ENCODE data around the gene SIGMAR1.
"Not testable (repeated sequence)": the region's sequence is repeated elsewhere in the genome, so short reads cannot be mapped to it uniquely, and the experiment has no call there.

SIGMAR1 gene

DNA sequence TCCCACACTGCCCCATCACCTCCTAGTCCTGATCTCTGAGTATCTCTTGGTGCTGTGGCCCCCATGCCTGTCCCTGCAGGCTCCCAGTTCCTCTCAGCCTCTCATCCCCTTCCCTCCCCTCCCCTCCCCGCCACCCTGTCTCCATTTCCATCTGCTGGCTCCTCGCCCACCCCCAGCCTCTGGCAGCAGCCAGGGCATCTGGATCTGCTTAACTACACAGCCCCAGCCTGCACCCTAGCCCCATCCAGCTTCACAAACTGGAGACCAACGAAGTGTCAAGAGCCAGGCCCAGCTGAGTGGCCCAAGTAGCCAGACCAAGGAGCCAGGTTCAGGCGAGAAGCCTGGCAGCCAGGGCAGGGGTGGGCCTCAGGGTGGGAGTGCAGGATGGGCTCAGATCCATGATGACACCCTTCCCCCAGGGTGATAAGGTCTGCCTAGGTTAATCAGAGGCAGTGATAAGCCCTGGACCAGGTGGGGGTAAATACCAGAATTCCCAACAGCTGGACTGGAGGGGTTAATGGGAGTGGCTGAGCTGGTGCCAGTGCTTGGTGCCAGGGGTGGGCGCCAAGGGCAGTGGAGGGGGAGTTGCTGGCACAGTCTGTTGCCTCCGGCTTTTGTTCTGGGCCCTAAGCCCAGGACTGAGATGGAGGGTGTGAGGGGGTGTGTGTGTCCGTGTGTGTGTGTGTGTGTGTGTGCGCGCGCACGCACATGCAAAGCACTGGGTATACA lies 16.9 kb upstream of the SIGMAR1 start:
- peak; percentile 88 for DNase-seq (ENCODE audit: low spot score)

DNA sequence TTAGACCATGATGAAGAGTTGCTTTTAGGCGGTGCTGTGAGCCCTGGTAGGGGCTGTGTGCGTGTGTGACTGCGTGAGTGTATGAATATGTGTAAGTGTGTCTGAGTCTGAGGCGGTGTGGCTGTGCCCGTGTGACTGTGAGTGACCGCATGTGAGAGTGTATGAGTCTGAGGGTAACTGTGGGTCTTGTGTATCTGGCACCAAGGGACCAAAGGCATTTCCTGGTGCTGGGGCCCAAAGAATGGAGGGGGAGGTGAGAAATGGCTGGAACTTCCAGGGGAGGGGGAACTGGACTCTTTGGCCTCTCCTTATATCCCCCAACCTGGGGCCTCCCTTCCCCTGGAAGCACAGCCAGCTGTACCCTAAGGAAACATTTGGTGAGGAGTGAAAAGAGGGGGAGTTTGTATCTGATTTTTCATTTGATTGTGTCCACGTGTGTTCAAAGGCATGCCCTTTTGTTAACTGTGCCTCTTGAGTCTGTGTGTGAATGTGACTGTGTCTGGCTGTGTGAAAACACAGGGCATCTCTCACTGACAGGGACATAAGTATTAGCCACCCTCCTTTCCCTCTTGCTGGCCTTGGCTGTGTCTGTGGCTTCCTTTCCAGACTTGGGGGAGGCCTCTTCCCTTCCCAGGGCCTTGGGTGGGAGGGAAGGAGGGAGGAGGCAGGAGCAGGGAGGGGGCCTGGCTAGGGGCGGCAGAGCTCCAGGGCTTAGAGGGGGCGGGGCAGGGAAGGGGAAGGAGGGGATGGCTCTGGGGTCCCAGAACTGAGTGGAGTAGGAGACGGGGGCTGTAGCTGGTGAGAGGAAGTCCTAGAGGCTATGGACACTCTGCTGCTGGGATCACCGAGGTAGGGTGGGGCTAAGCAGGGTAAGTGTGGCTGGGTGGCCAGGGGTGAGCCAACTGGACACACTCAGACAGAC lies 15.8 kb upstream of the SIGMAR1 start:
- DNase-seq (ENCODE audit: low spot score): peak; percentile 87

GRCh38 chr9:34652602-34653000 lies 15.0 kb upstream of the SIGMAR1 start:
- no peak for DNase-seq (ENCODE audit: low spot score)

GRCh38 chr9:34651876-34652601 lies 14.5 kb upstream of the SIGMAR1 start, which contains the start of gene IL11RA:
Gene IL11RA, plus strand, starts transcription at chr9:34652185. Its CDS starts 3,033 bp downstream, at chr9:34655218.
- peak; percentile 89 for DNase-seq (ENCODE audit: low spot score)

DNA sequence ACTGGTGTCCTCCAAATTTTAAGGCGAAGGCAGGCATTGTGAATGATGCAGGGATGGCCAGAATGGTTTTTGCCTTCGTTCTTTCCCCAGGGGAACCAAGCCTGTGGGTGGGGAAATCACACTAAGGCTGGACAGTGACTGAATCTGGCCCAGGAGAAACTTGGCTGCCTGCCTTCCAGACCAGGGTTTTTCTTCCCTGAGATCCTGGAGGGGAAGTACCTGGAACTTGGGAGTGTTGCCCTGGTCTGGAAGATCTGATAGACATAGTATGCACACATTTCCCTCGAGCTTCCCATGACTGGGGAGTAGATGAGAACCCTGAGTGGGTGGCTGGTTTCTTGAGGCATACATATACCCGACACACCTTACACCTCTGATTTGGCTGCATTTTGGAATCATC lies 13.7 kb upstream of the SIGMAR1 start:
- DNase-seq (ENCODE audit: low spot score): no peak

- DNase-seq (ENCODE audit: low spot score): no peak
These were observed 13.2 kb upstream of the SIGMAR1 start for GRCh38 chr9:34650816-34651215.

GRCh38 chr9:34648673-34649072 lies 11.1 kb upstream of the SIGMAR1 start:
- DNase-seq (ENCODE audit: low spot score): no peak

GRCh38 chr9:34647651-34648050 lies 10.1 kb upstream of the SIGMAR1 start:
- DNase-seq (ENCODE audit: low spot score): no peak

DNA sequence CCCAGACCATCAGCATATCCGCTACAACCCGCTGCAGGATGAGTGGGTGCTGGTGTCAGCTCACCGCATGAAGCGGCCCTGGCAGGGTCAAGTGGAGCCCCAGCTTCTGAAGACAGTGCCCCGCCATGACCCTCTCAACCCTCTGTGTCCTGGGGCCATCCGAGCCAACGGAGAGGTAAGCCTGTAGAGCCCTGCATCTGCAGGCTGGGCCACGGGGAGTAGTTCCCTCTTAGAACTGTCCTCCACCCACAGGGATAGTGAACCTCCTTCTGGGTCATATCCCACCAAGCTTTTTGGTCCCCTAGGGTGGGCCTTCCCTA lies 9.5 kb upstream of the SIGMAR1 start:
- DNase-seq (ENCODE audit: low spot score): no peak

- DNase-seq (ENCODE audit: low spot score): peak; percentile 94
These were observed 8.9 kb upstream of the SIGMAR1 start, which contains the start of gene GALT for GRCh38 chr9:34646211-34647083. Gene GALT, plus strand, starts transcription at chr9:34646675. Its CDS starts 30 bp downstream, at chr9:34646705.

GRCh38 chr9:34644766-34645314 lies 7.3 kb upstream of the SIGMAR1 start:
- DNase-seq (ENCODE audit: low spot score): no peak

DNA sequence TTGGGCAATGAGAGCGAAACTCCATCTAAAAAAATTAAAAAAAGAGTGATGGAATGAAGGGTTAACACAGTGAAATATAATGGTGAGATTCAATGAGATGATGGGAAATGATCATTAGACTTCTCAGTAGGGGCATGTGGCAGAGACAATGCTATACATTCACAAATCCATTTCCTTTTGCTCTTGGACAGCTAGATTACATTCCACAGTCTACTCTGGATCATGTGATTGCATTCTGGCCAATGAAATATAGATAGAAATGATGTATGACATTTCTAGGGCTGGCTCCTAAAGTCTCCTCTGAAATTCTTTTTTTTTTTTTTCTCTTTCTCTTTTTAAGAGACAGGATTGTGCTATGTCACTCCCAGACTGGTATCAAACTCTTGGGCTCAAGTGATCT lies 5.1 kb upstream of the SIGMAR1 start:
- DNase-seq (ENCODE audit: low spot score): no peak

GRCh38 chr9:34639322-34639721 lies 1.7 kb upstream of the SIGMAR1 start:
- DNase-seq (ENCODE audit: low spot score): not testable (repeated sequence)

DNA sequence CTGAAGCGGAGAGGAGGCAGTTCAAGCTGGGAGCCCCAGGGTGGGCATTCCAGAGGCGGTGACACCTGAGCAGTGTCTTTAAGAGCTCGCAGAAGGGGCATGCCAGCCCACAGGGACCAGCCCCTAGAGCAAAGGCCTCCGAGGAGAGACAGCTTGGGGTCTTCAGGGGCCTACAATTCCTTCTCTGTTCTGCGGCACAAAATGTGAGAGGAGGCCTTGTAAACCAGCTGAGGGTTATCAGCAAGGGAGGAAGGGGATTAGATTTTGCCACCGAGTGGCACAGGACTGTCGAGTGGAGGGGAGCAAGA lies 505 bp upstream of the SIGMAR1 start:
- DNase-seq (ENCODE audit: low spot score): no peak

- DNase-seq (ENCODE audit: low spot score): no peak
These were observed 714 bp downstream of the SIGMAR1 start for GRCh38 chr9:34636791-34637355.

DNA sequence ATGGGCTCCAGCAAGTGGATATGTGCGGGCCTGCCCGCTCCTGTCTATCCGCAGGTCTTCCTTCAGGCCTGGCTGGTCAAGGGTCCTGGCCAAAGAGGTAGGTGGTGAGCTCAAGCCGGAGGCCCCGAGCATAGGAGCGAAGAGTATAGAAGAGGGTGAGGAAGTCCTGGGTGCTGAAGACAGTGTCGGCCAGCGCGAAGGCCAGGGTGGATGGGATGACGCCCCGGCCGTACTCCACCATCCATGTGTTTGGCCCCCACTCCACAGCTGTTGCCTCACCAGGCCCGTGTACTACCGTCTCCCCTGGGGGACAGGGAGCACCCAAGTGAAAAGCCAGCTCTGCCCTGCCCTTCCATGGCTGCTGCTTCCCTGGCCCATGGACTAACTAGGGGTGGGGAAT lies 2.0 kb downstream of the SIGMAR1 start:
- no peak for DNase-seq (ENCODE audit: low spot score)

DNA sequence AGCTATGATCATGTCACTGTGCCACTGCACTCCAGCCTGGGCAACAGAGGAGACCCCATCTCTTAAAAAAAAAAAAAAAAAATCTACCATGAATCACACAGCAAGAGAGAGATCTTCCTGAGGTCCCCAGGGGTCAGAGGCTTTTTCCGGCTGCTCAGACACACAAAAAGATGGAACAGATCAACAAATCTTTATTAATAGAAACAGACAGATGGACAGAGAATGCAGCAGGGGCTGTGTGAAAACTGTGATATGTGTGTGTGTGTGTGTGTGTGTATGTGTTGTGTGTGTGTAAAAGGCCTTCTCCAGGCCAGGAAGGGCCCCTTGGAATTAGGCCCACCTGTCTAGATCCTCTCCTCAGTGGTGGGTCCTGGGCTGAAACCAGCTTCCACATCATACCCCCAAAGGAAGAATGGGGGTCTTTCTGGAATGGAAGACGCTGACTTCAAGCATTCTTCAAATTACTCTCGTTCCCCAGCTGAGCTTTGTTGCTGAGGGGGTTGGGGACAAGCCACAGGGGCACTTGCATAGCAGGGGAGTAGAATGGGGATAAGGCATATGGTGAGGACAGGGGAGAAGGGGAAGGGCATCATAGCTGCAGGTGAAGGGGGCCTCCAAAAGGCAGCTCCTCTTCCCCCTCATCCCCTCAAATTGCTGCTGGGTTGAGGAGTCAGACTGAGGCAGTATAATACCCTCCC lies 2.9 kb downstream of the SIGMAR1 start:
- no peak for DNase-seq (ENCODE audit: low spot score)

DNA sequence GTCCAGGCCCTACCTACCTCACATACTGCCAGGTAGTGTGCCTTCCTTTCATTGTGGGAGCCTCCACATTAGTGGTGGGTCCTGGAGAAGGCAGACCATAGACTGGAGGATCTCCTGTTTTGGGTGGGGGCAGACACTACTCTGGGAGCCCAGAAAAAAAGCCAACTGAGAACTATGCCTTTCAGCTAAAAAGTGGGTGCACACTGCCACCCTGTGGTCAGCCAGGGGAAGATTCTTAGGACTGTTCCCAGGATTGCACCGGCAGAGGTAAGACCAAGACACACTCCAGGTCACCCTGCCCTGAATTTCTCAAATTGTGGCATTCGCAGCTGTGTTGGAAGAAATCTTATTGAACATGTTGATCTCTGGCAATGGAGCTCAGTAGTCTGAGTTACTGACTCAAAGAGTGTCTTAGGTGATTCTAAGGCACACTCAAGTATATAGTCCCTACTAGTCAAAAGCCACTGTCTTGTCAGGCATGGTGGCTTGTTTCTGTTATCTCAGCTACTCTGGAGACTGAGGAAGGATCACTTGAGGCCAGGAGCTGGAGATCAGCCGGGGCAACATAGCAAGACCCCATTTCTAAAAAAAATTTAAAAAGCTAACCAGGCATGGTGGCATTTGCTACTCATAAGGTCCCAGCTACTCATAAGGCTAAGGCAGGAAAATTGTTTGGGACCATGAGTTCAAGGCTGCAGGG lies 3.6 kb downstream of the SIGMAR1 start:
- peak; percentile 72 for DNase-seq (ENCODE audit: low spot score)

- DNase-seq (ENCODE audit: low spot score): no peak
These were observed 4.4 kb downstream of the SIGMAR1 start for GRCh38 chr9:34633166-34633565.
